CD4-positive, alpha-beta memory T cell (primary cell): ENCODE results near the gene NKX6-2. TPM values are rescaled to one million over a fixed set of nuclear protein-coding genes. Genes with fewer than 3 reads are reported as not detected.
"Not testable (repeated sequence)": the region's sequence is repeated elsewhere in the genome, so short reads cannot be mapped to it uniquely, and the experiment has no call there.

Experiments used
- CTCF ChIA-PET: fragments of 350-600 bp; sonication (Branson Sonifier 250); formaldehyde crosslinking; loops from one replicate; lab custom pipeline; 2021; ENCODE audit warnings: inconsistent platforms; ENCODE audit not compliant: partially characterized antibody; lab: Charles Lee
- POLR2A ChIA-PET: fragments of 350-600 bp; sonication (Branson Sonifier 250); formaldehyde crosslinking; loops from one replicate; lab custom pipeline; 2021; ENCODE audit not compliant: partially characterized antibody; lab: Charles Lee
- DNase-seq, 5 donors: peaks; one replicate each; pipeline versions ENCODE4 v3.0.0 to v3.0.0-alpha.2; 2020 to 2022; ENCODE audit warnings: mixed read lengths in 1 of 5
- H3K27ac ChIP-seq: one replicate; pipeline ENCODE4 v1.7.0; 2013; ENCODE audit warnings: low read depth, low read length
- H3K27me3 ChIP-seq: 2 replicates; pipeline ENCODE4 v1.7.0; 2013; ENCODE audit warnings: mild to moderate bottlenecking, low read length, moderate library complexity; ENCODE audit not compliant: insufficient read depth
- H3K36me3 ChIP-seq: 2 replicates; pipeline ENCODE4 v1.7.0; 2013; ENCODE audit warnings: mild to moderate bottlenecking, low read length, moderate library complexity; ENCODE audit not compliant: insufficient read depth
- H3K4me1 ChIP-seq: 2 replicates; pipeline ENCODE4 v1.7.0; 2013; ENCODE audit warnings: mild to moderate bottlenecking, low read length, moderate library complexity; ENCODE audit not compliant: insufficient read depth
- H3K4me3 ChIP-seq, 2 donors: one replicate each; pipeline ENCODE4 v1.7.0; 2013; ENCODE audit warnings: low read length in 2 of 2, mild to moderate bottlenecking in 1 of 2
- H3K9me3 ChIP-seq, 2 donors: one replicate each; pipeline ENCODE4 v1.7.0; 2013; ENCODE audit warnings: low read length in 2 of 2, control low read depth in 1 of 2; ENCODE audit not compliant: control insufficient read depth in 1 of 2
- H3K27ac Mint-ChIP-seq, 7 donors: one replicate each; pipeline ENCODE4 v1.8.0; 2020 to 2021; ENCODE audit warnings: mixed read lengths in 7 of 7, mild to moderate bottlenecking in 6 of 7, inconsistent platforms in 3 of 7, moderate library complexity in 3 of 7
- H3K27me3 Mint-ChIP-seq, 2 donors: one replicate each; pipeline ENCODE4 v1.8.0; 2020 to 2021; ENCODE audit warnings: mixed read lengths in 2 of 2
- H3K36me3 Mint-ChIP-seq, 2 donors: one replicate each; pipeline ENCODE4 v1.8.0; 2020 to 2021; ENCODE audit warnings: mixed read lengths in 2 of 2, inconsistent platforms in 1 of 2, mild to moderate bottlenecking in 1 of 2
- H3K4me1 Mint-ChIP-seq, 4 donors: one replicate each; pipeline ENCODE4 v1.8.0; 2020 to 2021; ENCODE audit warnings: mixed read lengths in 4 of 4, mild to moderate bottlenecking in 1 of 4
- H3K4me3 Mint-ChIP-seq, 8 donors: one replicate each; pipeline ENCODE4 v1.8.0; 2020 to 2021; ENCODE audit warnings: mixed read lengths in 8 of 8, mild to moderate bottlenecking in 7 of 8, moderate library complexity in 6 of 8, inconsistent platforms in 3 of 8
- H3K9me3 Mint-ChIP-seq, 8 donors: one replicate each; pipeline ENCODE4 v1.8.0; 2020 to 2021; ENCODE audit warnings: mixed read lengths in 8 of 8, mild to moderate bottlenecking in 5 of 8, inconsistent platforms in 3 of 8, moderate library complexity in 1 of 8
- intact Hi-C: fragments of 100-400 bp; cut with micrococcal nuclease; formaldehyde crosslinking; loops from one replicate; pipeline ENCODE4 v1.15.1; 2023
- polyA plus RNA-seq, 2 donors: library from polyadenylated mRNA; unstranded; fragments of 300-500 nt; fragmentation: Illumina TruSeq; gene quantifications; one replicate each; pipeline ENCODE4 v1.2.3, GENCODE V29; 2021
- total RNA-seq, 2 experiments: library from RNA; stranded (reverse); gene quantifications; one replicate each; pipeline ENCODE4 v1.2.3, GENCODE V29; 2021

NKX6-2 gene
- total and polyA plus RNA-seq, 4 experiments from 2014 or later: 0.65 TPM; not detected in 3

- no peak overlapping the region for H3K27ac ChIP-seq
- no peak for DNase-seq
- CTCF ChIA-PET: no interaction called here
- Mint-ChIP-seq H3K27ac (no peak overlapping the region), H3K9me3 (no peaks in the 10 kb centered on the region), H3K36me3 (peaks cover 10 to 32% of the 10 kb centered on the region in 2 donors), H3K4me3 (no peak overlapping the region), H3K27me3 (no peaks in the 10 kb centered on the region), H3K4me1 (no peaks in the 10 kb centered on the region)
- H3K4me3 ChIP-seq: no peak overlapping the region
- no peaks in the 10 kb centered on the region for H3K9me3 ChIP-seq
- POLR2A ChIA-PET: no interaction called here
- no peaks in the 10 kb centered on the region for H3K4me1 ChIP-seq
- intact Hi-C loops: no loop called here
- no peaks in the 10 kb centered on the region for H3K27me3 ChIP-seq
- H3K36me3 ChIP-seq: no peaks in the 10 kb centered on the region
These were observed 11.6 kb downstream of the NKX6-2 start for GRCh38 chr10:132774181-132774901.

GRCh38 chr10:132772816-132773215 lies 13.1 kb downstream of the NKX6-2 start:
- CTCF ChIA-PET: not testable (repeated sequence)

GRCh38 chr10:132770061-132771021 lies 15.6 kb downstream of the NKX6-2 start:
- no peaks in the 10 kb centered on the region for H3K4me1 Mint-ChIP-seq
- H3K9me3 ChIP-seq: no peaks in the 10 kb centered on the region
- H3K36me3 ChIP-seq: no peaks in the 10 kb centered on the region
- no peaks in the 10 kb centered on the region for H3K27me3 ChIP-seq
- intact Hi-C loops: no loop called here
- no peaks in the 10 kb centered on the region for H3K27me3 Mint-ChIP-seq
- DNase-seq: no peak
- no peak overlapping the region for H3K4me3 ChIP-seq
- ChIA-PET POLR2A (no interaction called here), CTCF (no interaction called here)
- no peaks in the 10 kb centered on the region for H3K9me3 Mint-ChIP-seq
- H3K4me1 ChIP-seq: no peaks in the 10 kb centered on the region
- no peak overlapping the region for H3K27ac Mint-ChIP-seq
- peaks cover 17 to 35% of the 10 kb centered on the region in 2 donors for H3K36me3 Mint-ChIP-seq
- H3K4me3 Mint-ChIP-seq: no peak overlapping the region
- no peak overlapping the region for H3K27ac ChIP-seq

More at GRCh38 chr10:132772816-132773215, 13.1 kb downstream of the NKX6-2 start:
- H3K27me3 ChIP-seq, H3K4me3 Mint-ChIP-seq, H3K4me1 ChIP-seq, H3K4me3 ChIP-seq, H3K9me3 Mint-ChIP-seq, H3K27me3 Mint-ChIP-seq, H3K27ac Mint-ChIP-seq, DNase-seq, H3K36me3 ChIP-seq, H3K4me1 Mint-ChIP-seq, H3K9me3 ChIP-seq, intact Hi-C loops, H3K27ac ChIP-seq, POLR2A ChIA-PET: not testable (repeated sequence)
- peaks cover 11 to 34% of the 10 kb centered on the region in 2 donors for H3K36me3 Mint-ChIP-seq

GRCh38 chr10:132768346-132769248 lies 17.4 kb downstream of the NKX6-2 start:
- no peaks in the 10 kb centered on the region for H3K27me3 Mint-ChIP-seq
- ChIA-PET CTCF (no interaction called here), POLR2A (no interaction called here)
- H3K4me1 Mint-ChIP-seq: no peaks in the 10 kb centered on the region
- Histone ChIP-seq H3K36me3 (no peaks in the 10 kb centered on the region), H3K4me1 (no peaks in the 10 kb centered on the region), H3K27me3 (no peaks in the 10 kb centered on the region), H3K27ac (no peak overlapping the region), H3K9me3 (no peaks in the 10 kb centered on the region), H3K4me3 (no peak overlapping the region)
- H3K9me3 Mint-ChIP-seq: peaks cover 0 to 4% (median 0%) of the 10 kb centered on the region in 8 donors
- no peak overlapping the region for H3K4me3 Mint-ChIP-seq
- no peak overlapping the region for H3K27ac Mint-ChIP-seq
- no peak for DNase-seq
- intact Hi-C loops: no loop called here
- peaks cover 17 to 32% of the 10 kb centered on the region in 2 donors for H3K36me3 Mint-ChIP-seq

GRCh38 chr10:132766291-132766690 lies 19.7 kb downstream of the NKX6-2 start:
- intact Hi-C loops: no loop called here
- Mint-ChIP-seq H3K9me3 (peaks cover 0 to 4% (median 0%) of the 10 kb centered on the region in 8 donors), H3K27ac (peak overlapping the region in 1 of 7 donors; percentile 42), H3K36me3 (peaks cover 15 to 25% of the 10 kb centered on the region in 2 donors), H3K27me3 (no peaks in the 10 kb centered on the region), H3K4me1 (peaks cover 5 to 10% (median 7%) of the 10 kb centered on the region in 4 donors), H3K4me3 (no peak overlapping the region)
- Histone ChIP-seq H3K36me3 (no peaks in the 10 kb centered on the region), H3K4me3 (no peak overlapping the region), H3K27ac (no peak overlapping the region), H3K27me3 (no peaks in the 10 kb centered on the region), H3K4me1 (no peaks in the 10 kb centered on the region), H3K9me3 (no peaks in the 10 kb centered on the region)
- ChIA-PET CTCF (no interaction called here), POLR2A (no interaction called here)
- no peak for DNase-seq

- no peak overlapping the region for H3K4me3 ChIP-seq
- Mint-ChIP-seq H3K27me3 (no peaks in the 10 kb centered on the region), H3K27ac (no peak overlapping the region), H3K4me1 (peaks cover 5 to 13% (median 10%) of the 10 kb centered on the region in 4 donors), H3K4me3 (no peak overlapping the region), H3K36me3 (peaks cover 17 to 25% of the 10 kb centered on the region in 2 donors), H3K9me3 (peaks cover 0 to 4% (median 0%) of the 10 kb centered on the region in 8 donors)
- POLR2A ChIA-PET: no interaction called here
- DNase-seq: no peak
- H3K36me3 ChIP-seq: no peaks in the 10 kb centered on the region
- CTCF ChIA-PET: no interaction called here
- H3K4me1 ChIP-seq: no peaks in the 10 kb centered on the region
- intact Hi-C loops: no loop called here
- no peaks in the 10 kb centered on the region for H3K27me3 ChIP-seq
- no peaks in the 10 kb centered on the region for H3K9me3 ChIP-seq
- H3K27ac ChIP-seq: no peak overlapping the region
These were observed 20.5 kb downstream of the NKX6-2 start for GRCh38 chr10:132765435-132765834.
